Skeletal muscle tissue (tissue), 4 donors: ENCODE measurements around the gene HOXC4. TPM values are rescaled to one million over a fixed set of nuclear protein-coding genes. Genes with fewer than 3 reads are reported as not detected.
"Not testable (repeated sequence)": the region's sequence is repeated elsewhere in the genome, so short reads cannot be mapped to it uniquely, and the experiment has no call there.

Experiments
- H3K27ac ChIP-seq: one replicate; pipeline ENCODE4 v1.7.0; 2013; ENCODE audit warnings: mild to moderate bottlenecking, low read depth, low read length, inconsistent platforms
- H3K27me3 ChIP-seq, 3 donors: one replicate each; pipeline ENCODE4 v1.7.0; 2013; ENCODE audit warnings: low read length in 3 of 3; ENCODE audit not compliant: control insufficient read depth in 3 of 3, insufficient read depth in 3 of 3
- H3K36me3 ChIP-seq, 3 donors: one replicate each; pipeline ENCODE4 v1.7.0; 2013; ENCODE audit warnings: low read length in 3 of 3; ENCODE audit not compliant: control insufficient read depth in 3 of 3, insufficient read depth in 3 of 3
- H3K4me1 ChIP-seq, 3 donors: one replicate each; pipeline ENCODE4 v1.7.0; 2013; ENCODE audit warnings: low read length in 3 of 3, mild to moderate bottlenecking in 3 of 3; ENCODE audit not compliant: control insufficient read depth in 3 of 3, insufficient read depth in 3 of 3
- H3K4me3 ChIP-seq, 3 donors: one replicate each; pipeline ENCODE4 v1.7.0; 2013; ENCODE audit warnings: low read length in 3 of 3
- H3K9ac ChIP-seq, 3 donors: one replicate each; pipeline ENCODE4 v1.7.0; 2013; ENCODE audit warnings: low read length in 3 of 3, mild to moderate bottlenecking in 3 of 3, moderate library complexity in 2 of 3, low read depth in 1 of 3
- H3K9me3 ChIP-seq, 3 donors: one replicate each; pipeline ENCODE4 v1.7.0; 2013; ENCODE audit warnings: low read length in 3 of 3; ENCODE audit not compliant: control insufficient read depth in 3 of 3
- total RNA-seq: library from RNA; depleted of rRNA; stranded (reverse); fragments of >200 nt; gene quantifications from one replicate; pipeline ENCODE4 v1.2.3, GENCODE V29; 2014
- donor health status: Osteomylitis.

The HOXC4 gene
- total RNA-seq, 1 donor from 2014 or later, result 1.0 TPM

DNA sequence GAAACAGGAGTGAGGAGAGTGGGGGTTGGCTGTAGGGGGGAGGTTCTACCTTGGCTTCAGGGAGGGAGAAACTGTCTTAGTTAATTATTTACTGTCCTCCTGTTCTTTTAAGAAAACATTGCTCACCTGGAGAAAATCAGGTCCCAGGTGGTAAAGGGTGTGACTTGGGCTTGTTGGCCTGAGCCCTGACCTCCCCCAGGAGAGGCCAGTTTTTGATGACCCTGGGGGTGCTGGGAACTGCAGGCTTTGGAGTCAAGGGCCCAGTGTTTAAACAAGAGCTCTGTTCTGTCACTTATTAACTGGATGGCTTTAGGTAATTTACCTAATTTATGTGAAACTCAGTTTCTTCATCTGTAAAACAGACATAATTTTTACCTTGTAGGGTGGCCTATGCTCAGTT lies 34.4 kb downstream of the HOXC4 start:
- H3K27me3 ChIP-seq, result peaks cover 0 to 11% (median 4%) of the 10 kb centered on the region in 3 donors
- not testable (repeated sequence) for H3K27ac ChIP-seq, H3K9ac ChIP-seq, H3K4me3 ChIP-seq, H3K9me3 ChIP-seq, H3K36me3 ChIP-seq, H3K4me1 ChIP-seq

DNA sequence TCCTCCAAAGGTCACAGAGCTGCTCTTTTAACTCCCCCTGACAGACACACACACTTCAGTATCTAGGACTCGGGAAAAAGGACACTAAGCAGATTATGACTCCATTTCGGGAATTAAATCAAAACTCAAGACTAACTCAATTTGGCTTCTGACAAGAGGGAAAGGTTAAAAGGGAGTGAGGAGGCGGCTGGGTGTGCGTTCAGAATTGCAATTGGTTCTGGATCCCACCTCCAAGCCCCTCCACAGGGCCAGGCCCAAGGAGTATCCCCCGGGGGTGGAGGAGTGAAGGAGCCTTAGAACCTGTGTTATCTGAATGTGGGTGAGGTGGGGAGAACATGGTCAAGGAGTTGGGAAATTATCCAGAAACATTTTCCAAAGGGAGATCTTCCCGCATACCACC lies 35.8 kb downstream of the HOXC4 start:
- not testable (repeated sequence) for H3K4me3 ChIP-seq, H3K4me1 ChIP-seq, H3K36me3 ChIP-seq, H3K9ac ChIP-seq, H3K27ac ChIP-seq, H3K9me3 ChIP-seq
- peaks cover 0 to 11% (median 4%) of the 10 kb centered on the region in 3 donors for H3K27me3 ChIP-seq

GRCh38 chr12:54090312-54090711 lies 36.7 kb downstream of the HOXC4 start:
- H3K36me3 ChIP-seq, H3K9me3 ChIP-seq, H3K4me3 ChIP-seq, H3K27ac ChIP-seq, H3K9ac ChIP-seq, H3K4me1 ChIP-seq: not testable (repeated sequence)
- peaks cover 0 to 11% (median 0%) of the 10 kb centered on the region in 3 donors for H3K27me3 ChIP-seq

- H3K9me3 ChIP-seq, H3K4me1 ChIP-seq, H3K27ac ChIP-seq, H3K4me3 ChIP-seq, H3K9ac ChIP-seq, H3K36me3 ChIP-seq: not testable (repeated sequence)
- peaks cover 0 to 11% (median 0%) of the 10 kb centered on the region in 3 donors for H3K27me3 ChIP-seq
Observed at GRCh38 chr12:54092943-54093342, 39.3 kb downstream of the HOXC4 start.

DNA sequence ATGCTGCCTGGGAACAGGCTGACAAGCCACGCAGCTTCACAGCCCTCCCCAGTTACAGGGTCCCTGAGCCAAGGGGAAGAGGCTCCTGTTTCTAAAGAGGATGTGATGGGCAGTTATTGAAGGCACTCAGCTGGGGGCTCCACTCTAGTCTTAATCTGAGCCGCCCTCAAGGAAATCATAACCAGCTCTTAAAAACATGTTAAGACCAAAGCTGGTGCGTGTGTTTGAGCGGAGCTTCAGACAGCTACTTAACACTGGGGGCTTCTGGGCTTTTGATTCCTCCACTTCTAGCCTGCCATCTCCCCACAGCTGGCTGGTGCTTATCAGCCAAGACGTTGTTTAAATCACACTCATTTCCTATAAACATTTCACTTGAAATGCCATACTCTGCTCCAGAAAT lies 42.3 kb downstream of the HOXC4 start:
- H3K36me3 ChIP-seq, H3K4me1 ChIP-seq, H3K27ac ChIP-seq, H3K4me3 ChIP-seq, H3K9ac ChIP-seq, H3K27me3 ChIP-seq, H3K9me3 ChIP-seq: not testable (repeated sequence)

DNA sequence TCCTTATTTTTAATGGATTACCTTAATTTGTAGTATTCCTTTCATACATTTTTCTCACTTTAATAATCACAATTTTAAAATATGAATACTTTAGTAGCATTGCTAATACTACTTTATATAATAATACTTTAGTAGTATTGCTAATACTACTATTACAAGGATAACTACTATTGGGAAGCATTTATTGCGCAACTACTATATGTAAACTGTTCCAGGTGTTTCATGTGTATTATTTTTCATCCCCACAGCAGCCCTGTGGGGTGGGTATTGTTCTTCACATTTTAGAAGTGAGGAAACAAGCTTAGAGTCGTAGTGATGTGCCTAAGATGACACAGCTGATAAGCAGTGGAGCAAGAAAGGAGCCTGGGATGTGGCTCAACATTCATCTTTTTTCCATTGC lies 45.0 kb downstream of the HOXC4 start:
- not testable (repeated sequence) for H3K27ac ChIP-seq, H3K27me3 ChIP-seq, H3K9ac ChIP-seq, H3K4me3 ChIP-seq, H3K9me3 ChIP-seq, H3K4me1 ChIP-seq, H3K36me3 ChIP-seq

DNA sequence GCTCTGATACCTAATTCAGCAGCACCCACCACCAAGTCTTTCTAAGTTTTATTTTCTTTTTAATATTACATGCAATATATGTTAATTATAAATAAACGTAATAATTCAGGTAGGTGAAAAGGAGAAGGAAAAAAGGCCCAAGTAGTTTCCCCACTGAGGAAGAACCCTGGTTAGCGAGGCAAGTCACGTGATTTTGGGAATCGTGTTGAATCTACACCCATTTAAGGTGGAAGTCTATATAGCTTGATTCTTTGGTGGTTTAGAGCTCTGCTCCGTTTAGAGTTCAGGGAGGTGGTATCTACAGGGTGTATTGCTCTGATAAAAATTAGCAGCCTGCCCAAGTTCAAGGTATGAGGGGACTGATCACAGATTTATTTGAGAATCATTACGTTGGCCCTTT lies 47.0 kb downstream of the HOXC4 start:
- not testable (repeated sequence) for H3K36me3 ChIP-seq, H3K4me3 ChIP-seq, H3K9me3 ChIP-seq, H3K27me3 ChIP-seq, H3K4me1 ChIP-seq, H3K27ac ChIP-seq, H3K9ac ChIP-seq

GRCh38 chr12:54102223-54102622 lies 48.6 kb downstream of the HOXC4 start:
- H3K4me3 ChIP-seq, H3K27me3 ChIP-seq, H3K9ac ChIP-seq, H3K9me3 ChIP-seq, H3K36me3 ChIP-seq, H3K4me1 ChIP-seq, H3K27ac ChIP-seq: not testable (repeated sequence)

- not testable (repeated sequence) for H3K4me3 ChIP-seq, H3K4me1 ChIP-seq, H3K9ac ChIP-seq, H3K36me3 ChIP-seq, H3K27ac ChIP-seq, H3K9me3 ChIP-seq, H3K27me3 ChIP-seq
Observed at GRCh38 chr12:54103827-54104226, 50.2 kb downstream of the HOXC4 start.
